Activated CD8-positive, alpha-beta T cell treated with anti-CD3 and anti-CD28 coated beads for 36 hours (primary cell): Measurements from ENCODE around the gene GFPT2. TPM values are rescaled to one million over a fixed set of nuclear protein-coding genes. Genes with fewer than 3 reads are reported as not detected.

Source experiments
- ATAC-seq: fragments of 200-7000 bp; cut with Tn5 transposase; one replicate; pipeline ENCODE4 v1.10.0; 2021; ENCODE audit warnings: mild to moderate bottlenecking, moderate library complexity
- CTCF ChIA-PET: fragments of 350-600 bp; sonication (Branson Sonifier 250); formaldehyde crosslinking; loops from one replicate; lab custom pipeline; 2021; ENCODE audit warnings: antibody characterized with exemption; lab: Charles Lee
- POLR2A ChIA-PET: fragments of 350-600 bp; sonication (Branson Sonifier 250); formaldehyde crosslinking; loops from one replicate; lab custom pipeline; 2021; ENCODE audit warnings: antibody characterized with exemption; lab: Charles Lee
- DNase-seq: peaks from one replicate; pipeline ENCODE4 v3.0.0-alpha.2; 2020
- H3K27ac Mint-ChIP-seq: one replicate; pipeline ENCODE4 v1.8.0; 2021; ENCODE audit warnings: mild to moderate bottlenecking, mixed read lengths
- H3K27me3 Mint-ChIP-seq: one replicate; pipeline ENCODE4 v1.8.0; 2021; ENCODE audit warnings: mixed read lengths
- H3K36me3 Mint-ChIP-seq: one replicate; pipeline ENCODE4 v1.8.0; 2021; ENCODE audit warnings: low read depth, mixed read lengths
- H3K4me1 Mint-ChIP-seq: one replicate; pipeline ENCODE4 v1.8.0; 2021; ENCODE audit warnings: low read depth, mixed read lengths
- H3K4me3 Mint-ChIP-seq: one replicate; pipeline ENCODE4 v1.8.0; 2021; ENCODE audit warnings: mild to moderate bottlenecking, moderate library complexity, mixed read lengths
- H3K9me3 Mint-ChIP-seq: one replicate; pipeline ENCODE4 v1.8.0; 2021; ENCODE audit warnings: mixed read lengths
- intact Hi-C: fragments of 100-400 bp; cut with micrococcal nuclease; formaldehyde crosslinking; loops from one replicate; pipeline ENCODE4 v1.10.0; 2022
- total RNA-seq, 2 experiments: library from RNA; stranded (reverse); gene quantifications; one replicate each; pipeline ENCODE4 v1.2.3, GENCODE V29; 2021
- TF ChIP-seq, protein P1 (sequence below): fragments of 200-600 bp; IDR thresholded peaks from one replicate; pipeline ENCODE4 v1.8.0; 2022; ENCODE audit warnings: antibody characterized with exemption, mild to moderate bottlenecking

Gene GFPT2
- total RNA-seq, 2 experiments from 2014 or later = not detected

- CTCF ChIA-PET = interaction anchor here (0.6 to 2.6 kb wide), 4 partner anchors 20 to 677 kb away, joined by 3 to 10 read pairs (median 4); no protein-coding TSS in a partner anchor
- H3K27me3 Mint-ChIP-seq = peaks cover 16% of the 10 kb centered on the region
- H3K9me3 Mint-ChIP-seq = no peaks in the 10 kb centered on the region
- no peak overlapping the region for H3K27ac Mint-ChIP-seq
- no peak overlapping the region for H3K4me3 Mint-ChIP-seq
- intact Hi-C loops = no loop called here
- TF ChIP-seq, protein P1, sequence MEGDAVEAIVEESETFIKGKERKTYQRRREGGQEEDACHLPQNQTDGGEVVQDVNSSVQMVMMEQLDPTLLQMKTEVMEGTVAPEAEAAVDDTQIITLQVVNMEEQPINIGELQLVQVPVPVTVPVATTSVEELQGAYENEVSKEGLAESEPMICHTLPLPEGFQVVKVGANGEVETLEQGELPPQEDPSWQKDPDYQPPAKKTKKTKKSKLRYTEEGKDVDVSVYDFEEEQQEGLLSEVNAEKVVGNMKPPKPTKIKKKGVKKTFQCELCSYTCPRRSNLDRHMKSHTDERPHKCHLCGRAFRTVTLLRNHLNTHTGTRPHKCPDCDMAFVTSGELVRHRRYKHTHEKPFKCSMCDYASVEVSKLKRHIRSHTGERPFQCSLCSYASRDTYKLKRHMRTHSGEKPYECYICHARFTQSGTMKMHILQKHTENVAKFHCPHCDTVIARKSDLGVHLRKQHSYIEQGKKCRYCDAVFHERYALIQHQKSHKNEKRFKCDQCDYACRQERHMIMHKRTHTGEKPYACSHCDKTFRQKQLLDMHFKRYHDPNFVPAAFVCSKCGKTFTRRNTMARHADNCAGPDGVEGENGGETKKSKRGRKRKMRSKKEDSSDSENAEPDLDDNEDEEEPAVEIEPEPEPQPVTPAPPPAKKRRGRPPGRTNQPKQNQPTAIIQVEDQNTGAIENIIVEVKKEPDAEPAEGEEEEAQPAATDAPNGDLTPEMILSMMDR = no peak
- ATAC-seq = no peak
- no peak for DNase-seq
- H3K36me3 Mint-ChIP-seq = no peaks in the 10 kb centered on the region
- H3K4me1 Mint-ChIP-seq = no peaks in the 10 kb centered on the region
- POLR2A ChIA-PET = no interaction called here
Measured at GRCh38 chr5:180335614-180336233, 17.4 kb downstream of the GFPT2 start.

- Mint-ChIP-seq H3K4me1 (no peaks in the 10 kb centered on the region), H3K4me3 (no peak overlapping the region)
- POLR2A ChIA-PET = interaction anchor here (0.6 kb wide), 1 partner anchor 200 kb away, joined by 3 read pairs; no protein-coding TSS in a partner anchor
Measured at GRCh38 chr5:180334751-180335613, 18.2 kb downstream of the GFPT2 start.

GRCh38 chr5:180334176-180334575 is 19.0 kb downstream of the GFPT2 start:
- DNase-seq = no peak
- H3K27me3 Mint-ChIP-seq = peaks cover 16% of the 10 kb centered on the region
- ChIA-PET CTCF (interaction anchor here (2.6 kb wide), 1 partner anchor 18 kb away, joined by 10 read pairs; no protein-coding TSS in a partner anchor), POLR2A (no interaction called here)
- no peak overlapping the region for H3K27ac Mint-ChIP-seq
- H3K4me3 Mint-ChIP-seq = no peak overlapping the region
- no peaks in the 10 kb centered on the region for H3K36me3 Mint-ChIP-seq
- ATAC-seq = no peak
- H3K4me1 Mint-ChIP-seq = no peaks in the 10 kb centered on the region
- intact Hi-C loops = no loop called here
- TF ChIP-seq, protein P1 = no peak
- no peaks in the 10 kb centered on the region for H3K9me3 Mint-ChIP-seq

More at GRCh38 chr5:180334751-180335613, 18.2 kb downstream of the GFPT2 start:
- Mint-ChIP-seq H3K27me3 (peaks cover 16% of the 10 kb centered on the region), H3K36me3 (no peaks in the 10 kb centered on the region), H3K9me3 (no peaks in the 10 kb centered on the region), H3K27ac (no peak overlapping the region)
- ATAC-seq = no peak
- TF ChIP-seq, protein P1 = no peak
- DNase-seq = no peak
- intact Hi-C loops = no loop called here
- CTCF ChIA-PET = interaction anchor here (0.6 to 2.6 kb wide), 3 partner anchors 19 to 676 kb away, joined by 3 to 10 read pairs (median 6); no protein-coding TSS in a partner anchor

GRCh38 chr5:180333661-180334060 is 19.5 kb downstream of the GFPT2 start:
- H3K27me3 Mint-ChIP-seq = peaks cover 16% of the 10 kb centered on the region
- ATAC-seq (no peak), DNase-seq (no peak)
- CTCF ChIA-PET = interaction anchor here (2.6 kb wide), 1 partner anchor 18 kb away, joined by 10 read pairs; no protein-coding TSS in a partner anchor
- intact Hi-C loops = no loop called here
- POLR2A ChIA-PET = no interaction called here
- H3K9me3 Mint-ChIP-seq = no peaks in the 10 kb centered on the region
- TF ChIP-seq, protein P1 = no peak
- peaks cover 2% of the 10 kb centered on the region for H3K4me1 Mint-ChIP-seq
- H3K4me3 Mint-ChIP-seq = no peak overlapping the region
- no peak overlapping the region for H3K27ac Mint-ChIP-seq
- H3K36me3 Mint-ChIP-seq = no peaks in the 10 kb centered on the region
